GM21367 (cell line): ENCODE results near the gene VSIG8.

Experiments used
- ATAC-seq: cut with Tn5 transposase; IDR thresholded peaks from one replicate; pipeline ENCODE4 v1.9.1; 2021; ENCODE audit not compliant: unreplicated experiment

Gene VSIG8

GRCh38 chr1:159884296-159884695 is 21.8 kb upstream of the VSIG8 start:
- no peak for ATAC-seq

GRCh38 chr1:159883134-159883533 is 20.7 kb upstream of the VSIG8 start:
- no peak for ATAC-seq

GRCh38 chr1:159882527-159882862 is 20.0 kb upstream of the VSIG8 start:
- ATAC-seq, result no peak

DNA sequence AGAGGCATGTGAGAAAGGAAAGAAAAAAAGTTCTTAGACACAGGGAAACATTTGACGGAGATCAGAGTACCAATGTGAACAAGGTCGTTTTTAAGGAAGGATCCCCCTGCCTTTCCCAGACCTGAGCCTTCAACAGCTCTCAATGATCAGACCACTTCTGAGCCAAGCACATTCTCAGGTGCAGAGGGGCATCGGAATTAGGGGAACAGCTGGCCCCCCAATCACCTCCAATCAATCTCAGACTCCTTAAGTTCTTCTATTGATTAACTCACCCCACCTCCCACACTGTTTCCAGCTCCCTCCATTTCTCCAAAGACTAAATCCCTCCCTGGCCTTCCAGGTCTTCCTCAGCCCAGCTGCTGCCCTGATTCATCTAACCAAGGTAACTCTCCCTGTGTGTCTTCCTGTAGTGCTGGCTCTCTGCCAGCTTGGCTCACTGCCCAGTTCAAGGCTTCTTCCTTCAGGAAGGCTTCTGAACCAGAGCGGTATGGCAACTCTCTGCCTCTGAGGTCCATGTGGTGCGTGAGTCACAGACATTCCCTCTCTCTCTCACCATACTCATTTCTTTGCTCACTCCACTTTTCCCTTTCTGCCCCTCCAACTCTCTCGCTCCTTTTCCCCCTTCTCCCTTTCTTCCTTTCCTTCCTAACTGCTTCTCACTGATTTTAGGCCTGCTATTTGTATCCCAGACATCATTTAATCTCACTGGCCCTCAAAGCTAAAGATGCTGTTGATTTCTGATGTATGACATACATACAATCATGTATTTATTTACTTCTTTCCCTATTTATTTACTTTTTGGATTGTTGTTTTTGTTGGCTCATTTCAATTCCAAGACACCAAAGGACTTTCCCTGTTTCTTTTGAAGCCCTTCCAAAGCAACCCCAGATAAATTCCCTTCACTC is 19.4 kb upstream of the VSIG8 start:
- ATAC-seq, result no peak

DNA sequence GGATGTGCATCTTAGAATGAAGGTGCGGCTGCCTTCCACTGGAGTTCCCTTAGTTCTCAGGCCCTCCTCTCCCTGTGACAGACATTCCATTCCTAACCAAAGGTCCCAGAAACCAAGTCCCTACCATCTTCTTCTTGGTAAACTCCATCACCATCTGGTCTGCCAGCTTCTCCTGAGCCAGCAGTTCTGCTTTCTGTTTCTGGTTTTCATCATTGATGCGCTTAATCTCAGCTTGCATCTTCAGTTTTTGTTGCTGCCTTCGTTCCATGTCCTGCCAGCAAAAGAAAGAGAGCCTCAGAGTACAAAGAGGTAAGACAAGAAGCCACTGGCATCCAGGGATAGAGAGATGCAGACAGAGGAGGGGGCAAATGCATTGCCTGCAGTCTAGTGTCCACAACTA is 18.0 kb upstream of the VSIG8 start:
- ATAC-seq, result no peak

GRCh38 chr1:159879977-159880376 is 17.5 kb upstream of the VSIG8 start:
- no peak for ATAC-seq

DNA sequence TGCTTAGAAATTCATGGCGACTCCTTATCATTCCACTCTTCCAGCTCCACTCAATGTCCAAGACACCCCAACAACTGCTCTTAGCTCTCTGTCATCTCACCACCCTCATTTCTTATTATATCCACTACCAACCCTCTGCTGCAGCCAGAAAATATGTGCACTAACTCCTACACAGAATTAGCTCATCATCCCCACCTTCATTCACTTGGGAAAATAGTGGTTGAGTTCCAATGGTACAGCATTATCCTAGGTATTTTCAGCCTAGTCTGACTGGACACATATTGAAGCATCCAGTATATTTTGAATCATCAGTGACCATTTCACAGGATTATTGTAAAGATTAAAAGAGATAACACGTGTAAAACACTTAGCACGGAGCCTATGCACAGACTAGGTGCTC is 16.7 kb upstream of the VSIG8 start:
- ATAC-seq, result no peak

DNA sequence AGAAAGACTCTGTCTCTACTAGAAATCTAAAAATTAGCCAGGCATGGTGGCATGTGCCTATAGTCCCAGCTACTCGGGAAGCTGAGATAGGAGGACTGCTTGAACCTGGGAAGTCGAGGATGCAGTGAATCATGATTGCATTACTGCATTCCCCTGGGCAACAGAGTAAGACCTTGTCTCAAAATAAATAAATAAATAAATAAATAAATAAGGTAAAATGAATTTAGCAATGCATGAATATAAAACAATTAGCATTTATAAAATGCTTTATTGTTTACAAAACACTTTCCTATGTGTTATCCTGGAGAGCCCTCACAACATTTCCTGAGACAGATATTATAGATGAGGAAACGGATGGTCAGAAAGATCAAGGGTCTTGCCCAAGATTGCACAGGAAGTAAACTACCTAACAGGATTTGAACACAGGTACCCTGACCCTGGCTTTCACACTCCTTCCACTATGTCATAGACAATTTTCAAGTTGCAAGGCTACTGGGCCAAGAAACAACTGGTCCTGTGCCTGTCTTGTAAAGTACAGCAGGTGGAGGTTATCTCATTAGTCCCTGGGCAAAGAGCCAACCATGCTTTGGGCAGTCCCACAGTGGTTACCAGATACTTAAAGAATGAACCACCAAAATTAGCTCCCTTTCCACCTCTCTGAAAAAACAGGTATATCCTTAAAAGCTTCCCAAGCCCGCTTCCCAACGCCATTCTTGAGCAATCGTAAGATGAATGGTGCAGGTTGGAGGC is 15.4 kb upstream of the VSIG8 start:
- no peak for ATAC-seq

- ATAC-seq, result no peak
These were observed 11.2 kb upstream of the VSIG8 start for GRCh38 chr1:159873530-159874143.

DNA sequence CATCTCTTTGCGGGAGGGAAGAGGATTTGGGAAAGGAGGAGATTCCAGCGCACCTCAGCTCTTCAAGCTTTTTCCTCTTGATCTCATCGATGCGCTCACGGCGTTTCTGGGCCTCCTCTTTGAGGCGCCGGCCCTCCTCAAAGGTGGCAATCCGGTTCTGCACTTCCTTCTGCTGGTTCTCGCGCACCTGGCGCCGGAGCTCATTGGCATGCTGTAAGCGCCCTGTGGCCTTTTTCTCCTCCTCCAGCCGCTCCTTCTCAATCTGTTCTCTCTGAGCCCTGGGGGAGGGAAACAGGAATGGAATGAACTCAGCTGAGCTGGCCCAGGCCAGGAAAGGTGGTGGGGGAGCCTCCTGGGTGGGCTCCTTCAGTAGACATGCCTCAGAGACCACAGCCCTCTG is 10.4 kb upstream of the VSIG8 start:
- ATAC-seq, result no peak

DNA sequence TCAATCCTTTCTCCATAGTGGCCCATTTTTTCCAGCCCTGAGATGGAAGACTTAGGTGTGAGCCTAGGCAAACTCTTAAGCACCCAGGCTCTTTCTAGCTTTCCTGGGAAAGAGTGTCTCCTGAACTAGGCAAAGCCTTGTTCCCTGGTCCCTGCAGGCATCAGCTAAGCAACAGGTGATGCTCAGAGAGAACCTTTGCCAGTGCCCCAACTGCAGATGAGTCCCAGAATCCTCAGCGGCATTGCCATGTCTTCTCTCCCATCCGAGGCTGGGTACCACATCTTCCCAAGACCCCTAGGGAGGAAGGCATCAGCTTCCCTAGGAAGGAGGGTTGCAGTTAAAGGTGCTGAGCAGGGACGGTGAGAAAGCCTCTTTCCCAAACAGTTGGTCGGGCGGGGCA is 8.2 kb upstream of the VSIG8 start:
- ATAC-seq, result no peak

GRCh38 chr1:159869607-159870006 is 7.2 kb upstream of the VSIG8 start:
- no peak for ATAC-seq

- ATAC-seq, result no peak
These were observed 6.7 kb upstream of the VSIG8 start for GRCh38 chr1:159869173-159869572.

- no peak for ATAC-seq
These were observed 6.3 kb upstream of the VSIG8 start for GRCh38 chr1:159868766-159869165.

DNA sequence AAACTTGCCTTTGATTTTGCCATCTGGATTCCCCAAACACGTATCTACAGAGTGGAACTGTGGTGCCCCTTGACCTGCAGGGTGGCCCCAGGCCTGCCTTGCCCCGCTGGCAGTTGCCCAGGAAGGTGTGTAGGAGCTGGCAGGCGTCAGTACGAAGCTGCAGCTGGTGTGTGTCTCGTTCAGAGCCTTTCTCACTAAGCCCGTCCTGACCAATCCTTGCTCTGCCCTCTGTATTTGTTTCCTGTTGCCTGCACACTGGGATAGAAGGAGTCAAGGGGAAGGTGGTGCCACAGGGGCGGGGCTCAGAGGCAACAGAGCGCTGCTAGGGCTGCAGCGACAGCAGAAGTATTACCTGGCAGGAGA is 5.2 kb upstream of the VSIG8 start:
- ATAC-seq, result no peak

DNA sequence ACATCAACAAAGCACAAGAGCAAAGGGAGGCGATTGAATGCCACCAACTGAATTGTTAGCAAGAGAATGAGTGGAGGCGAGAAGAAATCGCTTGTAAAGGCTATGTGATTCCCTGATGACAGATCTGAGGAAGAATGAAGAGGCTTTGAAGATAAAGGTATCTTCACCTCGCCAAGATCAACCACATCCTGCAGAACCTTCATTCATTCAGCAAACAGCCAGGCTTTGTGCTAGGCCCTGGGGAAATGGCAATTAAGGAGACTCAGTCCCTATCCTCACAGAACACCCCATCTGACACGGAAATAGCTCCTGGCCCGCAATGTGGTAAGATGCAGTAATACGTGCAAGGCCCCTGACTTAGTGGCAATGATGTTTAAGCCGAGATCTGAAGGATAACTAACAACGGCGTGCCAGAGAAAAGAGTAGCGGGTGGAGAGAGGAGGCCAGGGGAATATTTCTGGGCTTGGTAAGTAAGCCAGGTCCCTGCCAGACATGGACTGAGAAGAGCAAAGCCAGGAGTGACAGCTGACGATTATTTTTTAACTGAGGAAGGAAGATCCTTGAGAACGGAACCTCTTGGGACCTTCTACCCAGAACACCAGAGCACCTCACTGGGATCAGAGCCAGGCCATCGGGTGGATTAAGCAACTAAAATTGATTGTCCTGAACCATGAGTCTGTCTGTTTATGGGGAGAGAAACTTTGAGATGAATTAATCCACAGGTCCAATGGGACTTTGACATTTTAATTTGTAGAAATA is 4.6 kb upstream of the VSIG8 start:
- ATAC-seq, result no peak

GRCh38 chr1:159866066-159866465 is 3.6 kb upstream of the VSIG8 start:
- no peak for ATAC-seq

GRCh38 chr1:159864262-159864661 is 1.8 kb upstream of the VSIG8 start:
- ATAC-seq, result no peak

GRCh38 chr1:159862031-159862430 is 426 bp downstream of the VSIG8 start:
- ATAC-seq, result no peak

DNA sequence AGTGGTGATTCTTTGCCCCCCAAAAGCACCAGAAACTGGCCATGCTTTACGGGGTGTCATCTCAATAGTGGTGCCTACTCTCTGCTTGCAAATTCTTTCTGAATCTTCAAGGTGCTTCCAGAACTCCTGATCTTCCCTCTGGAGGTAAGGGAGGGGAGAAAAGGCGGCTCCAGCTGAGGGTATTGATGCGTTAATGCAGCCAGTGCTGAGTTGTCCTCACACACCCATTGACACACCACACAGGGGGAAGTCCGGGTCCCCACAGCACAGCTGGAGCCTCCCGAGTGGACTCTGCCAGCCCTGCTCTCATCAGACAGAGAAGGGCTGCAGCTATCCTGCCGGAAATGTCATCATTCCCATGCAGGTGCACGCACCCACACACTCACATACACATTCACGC is 1.2 kb downstream of the VSIG8 start:
- no peak for ATAC-seq

- ATAC-seq, result no peak
These were observed 2.0 kb downstream of the VSIG8 start for GRCh38 chr1:159860456-159860855.
